Measurements from ENCODE around the gene ABCC1. TPM values are rescaled to one million over a fixed set of nuclear protein-coding genes. Genes with fewer than 3 reads are reported as not detected.

The ABCC1 gene
- total RNA-seq, 1 donor from 2014 or later = 61.1 TPM

DNA sequence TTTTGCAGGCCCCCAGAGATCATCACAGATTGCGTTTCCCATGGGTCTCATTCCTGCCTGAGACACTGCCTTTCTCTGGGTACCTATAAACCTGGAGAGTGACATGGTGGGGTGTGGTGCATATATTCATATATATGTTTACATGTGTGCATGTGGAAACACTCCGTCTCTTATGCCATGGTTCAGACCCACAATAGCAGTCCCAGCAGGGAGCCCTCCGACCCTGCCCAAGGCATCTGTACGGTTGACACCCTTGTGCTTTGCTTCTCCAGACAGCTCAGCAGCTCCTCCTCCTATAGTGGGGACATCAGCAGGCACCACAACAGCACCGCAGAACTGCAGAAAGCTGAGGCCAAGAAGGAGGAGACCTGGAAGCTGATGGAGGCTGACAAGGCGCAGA, 157.1 kb downstream of the ABCC1 start:
- intact Hi-C loops (cut with micrococcal nuclease) = no loop called here

DNA sequence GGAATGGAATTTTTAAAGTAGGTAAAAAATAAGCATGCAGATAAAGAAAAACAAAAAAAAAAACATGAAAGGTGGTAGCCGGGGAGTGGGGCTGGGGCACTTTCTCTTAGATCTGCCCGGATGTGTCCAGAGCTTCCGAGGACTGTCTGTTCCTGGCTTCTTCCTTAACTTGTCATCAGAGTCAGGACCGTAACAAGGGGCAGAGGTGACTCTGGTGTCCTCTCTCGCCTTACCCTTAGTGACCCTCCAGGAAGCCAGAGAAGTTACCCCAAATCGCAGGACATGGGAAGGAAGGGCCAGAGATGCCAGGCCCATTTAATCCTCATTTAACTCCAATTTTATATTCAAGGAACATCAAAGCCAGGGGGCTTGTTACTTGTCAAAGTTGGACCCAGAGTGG, 158.4 kb downstream of the ABCC1 start:
- intact Hi-C loops (cut with micrococcal nuclease) = no loop called here

DNA sequence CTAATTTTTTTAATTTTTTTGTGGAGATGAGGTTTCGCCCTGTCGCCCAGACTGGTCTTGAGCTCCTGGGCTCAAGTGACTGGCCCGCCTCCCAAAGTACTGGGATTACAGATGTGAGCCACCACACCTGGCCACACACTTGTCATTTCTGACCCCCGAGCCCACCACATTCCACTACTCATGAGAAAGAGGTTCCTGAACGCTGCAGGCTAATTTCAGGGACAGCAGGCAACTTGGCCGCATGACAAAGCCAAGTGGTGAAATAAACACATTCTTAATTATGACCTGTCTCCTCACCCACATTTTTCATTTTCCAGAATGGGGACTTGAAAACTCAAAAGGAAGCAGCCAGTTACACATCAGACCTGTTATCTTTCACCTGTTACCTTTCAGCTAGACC, 159.3 kb downstream of the ABCC1 start:
- intact Hi-C loops (cut with micrococcal nuclease) = no loop called here

DNA sequence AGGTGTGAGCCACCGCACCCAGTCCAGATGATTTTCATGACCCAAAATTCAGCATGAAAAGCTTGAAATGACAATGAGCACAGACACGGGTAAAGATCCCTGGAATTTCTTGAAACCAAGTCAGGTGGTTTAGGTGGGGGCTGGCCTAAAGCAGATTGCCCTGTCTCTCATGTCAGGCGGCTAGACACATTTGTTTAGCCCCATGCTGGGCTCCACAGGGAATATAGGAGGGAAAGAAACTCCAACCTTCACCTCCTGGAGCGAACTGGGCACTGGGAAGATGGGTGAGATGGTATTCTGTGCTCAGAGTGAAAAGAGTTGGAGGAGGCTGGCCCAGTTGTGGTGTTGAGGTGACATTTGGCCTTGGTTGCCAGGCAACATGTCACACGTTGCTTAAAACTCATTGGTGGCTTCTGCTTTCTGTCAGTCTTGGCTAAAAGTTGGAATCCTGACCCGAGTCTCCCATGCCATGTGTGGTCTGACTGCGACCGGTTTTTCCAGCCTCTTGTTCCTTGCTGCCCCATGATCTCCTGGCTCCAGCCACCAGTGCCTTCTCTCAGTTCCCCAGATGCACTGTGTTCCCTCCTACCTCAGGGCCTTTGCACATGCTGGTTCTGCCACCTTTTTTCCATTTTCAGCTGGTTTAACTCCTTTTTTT, 160.2 kb downstream of the ABCC1 start:
- intact Hi-C loops (cut with micrococcal nuclease) = no loop called here

DNA sequence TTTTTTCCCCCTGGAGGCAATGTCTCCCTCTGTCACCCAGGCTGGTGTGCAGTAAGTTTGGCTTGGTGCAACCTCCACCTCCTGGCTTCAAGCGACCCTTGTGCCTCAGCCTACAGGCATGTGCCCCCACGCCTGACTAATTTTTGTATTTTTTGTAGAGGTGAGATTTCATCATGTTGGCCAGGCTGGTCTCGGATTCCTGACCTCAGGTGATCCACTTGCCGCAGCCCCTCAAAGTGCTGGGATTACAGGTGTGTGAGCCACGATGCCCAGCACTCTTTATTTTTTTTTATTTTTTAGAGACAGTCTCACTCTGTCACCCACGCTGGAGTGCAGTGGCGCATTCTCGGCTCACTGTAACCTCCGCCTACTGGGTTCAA, 160.7 kb downstream of the ABCC1 start:
- intact Hi-C loops (cut with micrococcal nuclease) = no loop called here

DNA sequence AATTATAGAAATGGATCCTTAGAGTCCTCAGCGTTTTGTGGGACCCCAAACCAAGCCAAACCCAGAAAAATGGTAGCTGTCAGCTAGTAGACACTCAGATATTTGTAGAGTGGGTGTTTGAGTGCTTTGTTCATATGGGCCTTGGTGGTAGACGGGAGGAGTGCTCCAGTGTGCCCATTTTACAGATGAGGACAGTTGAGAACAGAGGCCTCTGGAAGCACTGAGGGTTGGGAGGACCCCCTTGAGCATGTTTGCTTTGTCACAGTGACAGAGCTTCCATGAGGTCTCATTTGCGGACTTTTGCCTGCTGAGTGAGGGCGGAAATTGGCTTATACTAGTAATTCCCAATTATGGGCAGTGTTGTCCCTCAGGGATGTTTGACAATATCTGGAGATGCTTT, 162.2 kb downstream of the ABCC1 start:
- intact Hi-C loops (cut with micrococcal nuclease) = no loop called here

DNA sequence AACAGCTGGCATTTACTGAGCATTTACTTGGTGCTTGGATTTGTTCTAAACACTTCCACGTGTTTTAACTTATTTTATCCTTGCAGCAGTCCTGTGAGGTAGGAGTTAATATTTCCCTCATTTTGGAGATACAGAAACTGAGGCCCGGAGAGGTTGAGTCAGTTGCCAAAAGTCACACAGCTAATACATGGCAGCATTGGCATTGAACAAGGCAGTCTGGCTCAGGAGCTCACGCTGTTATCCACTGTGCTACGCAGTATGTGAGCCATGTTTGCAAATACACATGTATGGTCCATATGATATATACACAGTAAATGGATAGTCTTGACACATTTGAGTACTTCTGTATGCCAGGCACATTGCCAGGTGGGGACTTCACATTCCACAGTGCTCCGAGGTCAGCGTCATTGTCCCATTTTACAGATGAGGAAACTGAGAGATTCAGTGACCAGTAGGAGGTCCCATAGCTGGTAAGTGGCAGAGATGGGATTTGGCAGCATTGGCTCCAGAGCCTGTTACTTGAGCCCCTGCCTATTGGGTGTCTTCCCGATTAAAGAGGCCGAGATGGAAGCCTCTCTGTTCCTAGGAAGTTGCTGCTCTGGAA, 163.1 kb downstream of the ABCC1 start:
- intact Hi-C loops (cut with micrococcal nuclease) = no loop called here

DNA sequence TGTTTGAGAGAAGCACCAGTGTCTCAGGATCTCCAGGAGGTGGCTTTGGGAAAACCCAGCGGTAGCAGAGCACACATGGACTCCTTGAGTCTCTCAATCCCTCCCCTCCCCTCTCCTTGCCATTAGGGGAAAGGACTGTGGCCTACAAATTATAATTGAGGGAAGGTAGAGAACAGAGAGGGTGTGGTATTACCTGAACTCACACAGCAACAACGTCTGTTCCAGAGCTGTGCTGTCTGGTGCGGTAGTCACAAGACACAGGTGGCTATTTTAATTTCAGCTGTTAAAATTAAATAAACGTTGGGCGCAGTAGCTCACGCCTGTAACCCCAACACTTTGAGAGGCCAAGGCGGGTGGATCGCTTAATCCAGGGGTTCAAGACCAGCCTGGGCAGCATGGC, 163.7 kb downstream of the ABCC1 start:
- intact Hi-C loops (cut with micrococcal nuclease) = no loop called here

DNA sequence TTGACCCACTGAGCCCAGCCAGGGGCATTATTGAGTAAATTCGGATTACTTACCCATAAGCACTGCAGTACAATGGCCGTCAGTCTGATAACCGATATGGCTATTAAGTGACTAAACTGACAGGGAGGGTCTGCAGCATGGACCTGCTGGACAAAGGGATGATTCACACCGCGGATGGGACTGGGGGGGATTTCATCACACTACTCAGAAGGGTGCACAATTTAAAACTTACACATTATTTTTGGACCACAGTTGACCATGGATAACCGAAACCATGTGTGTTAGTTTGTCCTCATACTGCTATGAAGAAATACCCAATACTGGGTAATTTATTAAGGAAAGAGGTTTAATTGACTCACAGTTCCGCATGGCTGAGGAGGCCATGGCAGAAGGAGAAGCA, 167.4 kb downstream of the ABCC1 start:
- intact Hi-C loops (cut with micrococcal nuclease) = no loop called here

DNA sequence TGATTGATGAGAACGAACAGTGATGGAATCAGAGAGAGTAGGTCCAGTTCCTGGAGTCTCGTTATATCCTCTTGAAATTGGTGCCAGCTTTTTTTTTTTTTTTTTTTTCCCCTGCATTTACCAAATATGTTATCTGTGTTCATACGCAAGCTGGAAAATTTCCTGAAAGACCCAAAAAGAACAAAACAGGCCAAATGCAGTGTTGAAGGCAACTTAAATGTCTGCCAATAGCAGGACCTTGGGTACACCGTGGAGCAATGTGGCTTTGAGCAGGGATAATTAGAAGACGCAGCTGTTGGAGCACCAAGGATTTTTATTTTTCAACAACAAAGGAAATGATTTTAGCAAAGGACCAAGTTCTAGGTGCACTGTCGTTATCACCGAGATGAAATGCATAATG, 168.9 kb downstream of the ABCC1 start:
- intact Hi-C loops (cut with micrococcal nuclease) = no loop called here

DNA sequence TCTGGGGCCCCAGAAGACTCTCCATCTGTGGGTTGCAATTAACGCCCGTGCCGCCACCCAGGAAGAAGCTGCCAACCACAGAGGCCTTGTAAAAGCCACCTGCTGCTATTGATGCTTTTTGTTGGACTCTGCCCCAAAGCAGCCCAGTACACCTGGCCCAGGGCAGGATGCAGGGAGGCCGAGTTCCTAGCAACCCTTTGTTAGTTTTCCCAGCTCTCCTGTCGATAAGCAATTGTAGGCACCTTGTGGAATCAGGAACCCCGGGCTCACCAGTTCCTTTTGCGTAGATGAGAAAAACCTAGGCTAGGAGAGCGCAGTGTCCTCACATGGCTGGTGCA, 170.6 kb downstream of the ABCC1 start:
- intact Hi-C loops (cut with micrococcal nuclease) = no loop called here

DNA sequence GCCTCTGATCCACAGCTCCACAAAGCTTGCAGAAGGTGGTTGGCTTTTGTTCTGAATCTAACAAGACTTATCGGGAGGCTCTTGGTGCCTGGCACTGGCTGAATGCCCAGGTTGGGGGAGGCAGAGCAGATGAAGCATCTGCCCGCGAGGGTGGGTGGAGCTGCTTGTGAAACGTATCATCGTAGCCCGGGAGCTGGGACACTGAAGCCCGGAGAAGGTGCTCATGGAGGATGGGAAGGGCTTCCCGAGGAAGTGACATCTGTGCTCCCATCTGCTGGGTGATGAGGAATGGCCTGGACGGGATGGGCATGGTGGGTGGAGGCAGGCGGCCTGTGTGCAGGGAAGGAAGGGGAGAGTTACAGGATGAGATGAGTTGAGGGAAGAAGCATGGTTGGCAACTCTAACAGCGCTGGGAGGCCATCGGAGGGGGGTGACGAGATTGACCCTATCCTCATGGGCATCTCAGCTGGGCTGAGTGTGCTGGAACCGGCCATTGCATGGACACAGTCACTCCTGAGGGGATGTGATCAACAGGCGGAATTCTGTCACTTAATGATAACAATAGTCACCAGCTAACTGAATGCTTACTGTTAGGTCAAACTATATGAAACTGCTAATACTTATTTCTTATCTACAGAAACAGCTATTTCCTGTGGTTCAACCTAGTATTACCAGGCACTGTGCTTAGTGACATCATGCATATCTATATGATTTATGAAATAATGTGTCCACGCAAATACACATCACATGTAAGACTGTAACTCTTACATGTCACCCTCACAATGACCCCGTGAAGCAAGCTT, 171.2 kb downstream of the ABCC1 start:
- intact Hi-C loops (cut with micrococcal nuclease) = no loop called here

DNA sequence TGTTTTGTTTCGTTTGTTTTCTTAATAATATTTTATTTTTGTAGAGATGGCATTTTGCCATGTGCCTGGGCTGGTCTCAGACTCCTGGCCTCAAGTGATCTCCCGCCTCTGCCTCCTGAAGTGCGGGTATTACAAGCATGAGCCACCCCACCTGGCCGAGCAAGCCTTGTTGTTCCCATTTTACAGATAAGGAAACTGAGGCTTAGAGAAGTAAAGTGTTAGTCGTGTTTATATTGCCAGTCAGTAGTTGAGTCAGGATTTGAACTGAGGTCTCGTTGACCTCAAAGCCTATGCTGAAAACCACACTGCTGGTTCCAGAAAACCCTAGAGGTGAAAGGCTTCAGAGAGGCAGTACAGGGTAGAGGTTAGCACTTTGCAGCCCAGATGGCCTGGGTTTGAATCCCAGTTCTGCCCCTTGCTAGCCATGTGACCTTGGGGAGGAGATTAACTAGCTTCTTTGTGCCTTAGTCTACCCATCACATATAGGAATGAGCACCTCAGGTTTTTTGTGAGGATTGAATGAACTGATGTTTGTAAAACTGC, 171.8 kb downstream of the ABCC1 start:
- intact Hi-C loops (cut with micrococcal nuclease) = no loop called here

DNA sequence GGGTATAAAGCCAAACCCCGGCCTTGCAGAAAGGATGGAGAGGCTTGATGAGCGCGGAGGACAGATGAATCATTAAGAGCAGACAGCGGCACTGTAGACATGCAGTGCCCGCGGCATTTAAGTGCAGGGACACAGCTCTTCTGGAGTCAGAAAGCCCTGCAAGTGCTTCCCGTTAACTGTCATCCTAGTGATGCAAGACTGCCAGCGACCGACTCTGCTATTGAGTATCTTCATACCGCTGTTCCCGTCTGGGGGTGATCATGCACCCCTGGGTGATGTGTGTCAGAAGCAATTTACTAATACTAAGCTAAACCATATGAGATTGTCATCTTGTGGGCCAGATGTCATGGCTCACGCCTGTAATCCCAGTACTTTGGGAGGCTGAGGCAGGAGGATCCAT, 172.8 kb downstream of the ABCC1 start:
- intact Hi-C loops (cut with micrococcal nuclease) = no loop called here

DNA sequence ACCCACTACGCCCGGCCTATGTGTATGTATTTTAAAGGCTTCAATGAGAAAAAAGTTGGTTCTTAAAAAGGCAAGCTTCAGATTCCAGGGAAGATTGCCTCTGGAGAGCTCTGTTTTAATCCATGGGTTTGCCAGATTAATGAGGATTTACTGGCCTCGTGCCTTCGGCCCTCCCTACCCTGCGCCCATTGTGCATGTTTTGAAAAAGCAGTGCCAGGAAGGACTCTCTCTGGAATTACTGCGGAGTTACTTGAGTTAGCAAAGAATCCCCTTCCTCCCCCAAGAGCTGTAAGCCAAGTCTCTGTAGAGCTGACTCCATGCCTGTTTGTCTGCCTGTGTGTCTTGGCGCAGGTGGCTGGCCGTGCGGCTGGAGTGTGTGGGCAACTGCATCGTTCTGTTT, 175.0 kb downstream of the ABCC1 start:
- intact Hi-C loops (cut with micrococcal nuclease) = no loop called here

DNA sequence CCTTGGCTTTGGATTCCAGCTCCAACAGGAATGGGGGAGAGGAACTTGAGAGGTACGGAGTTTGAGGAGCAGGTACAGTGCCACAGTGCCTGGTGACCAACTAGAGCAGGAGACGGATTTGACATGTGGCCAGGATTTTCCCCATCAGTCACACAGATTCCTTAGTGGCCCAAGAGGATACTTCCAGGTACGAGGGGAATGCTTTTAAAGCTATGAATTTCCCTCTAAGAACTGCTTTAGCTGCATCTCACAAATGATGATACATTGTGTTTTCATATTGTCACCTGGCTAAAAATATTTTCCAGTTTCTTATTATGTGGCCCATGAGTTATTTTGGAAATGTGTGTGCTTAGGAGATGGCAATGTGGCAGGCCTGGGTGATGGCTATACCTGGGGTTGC, 175.6 kb downstream of the ABCC1 start:
- intact Hi-C loops (cut with micrococcal nuclease) = no loop called here

DNA sequence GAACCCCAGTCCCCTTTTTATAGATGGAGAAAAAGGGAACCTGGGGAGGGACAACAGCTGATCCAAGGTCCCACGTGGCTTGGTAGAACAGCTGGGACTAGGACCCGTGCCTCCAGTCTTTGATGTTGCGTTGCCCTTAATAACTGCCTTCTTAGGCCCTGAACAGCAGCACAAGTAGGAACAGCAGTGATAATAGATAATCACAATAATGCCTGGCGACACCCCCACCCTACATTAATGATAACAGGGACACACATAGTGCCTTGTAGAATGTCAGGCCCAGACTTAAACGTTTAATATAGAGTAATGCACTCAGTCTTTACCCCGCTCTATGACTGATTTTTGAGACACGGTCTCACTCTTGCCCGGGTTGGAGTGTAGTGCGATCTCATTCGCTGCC, 177.5 kb downstream of the ABCC1 start:
- intact Hi-C loops (cut with micrococcal nuclease) = loop anchor here (1.0 to 2.0 kb wide), 3 partner anchors 238 to 361 kb away; partner anchors contain the start of gene CEP20

DNA sequence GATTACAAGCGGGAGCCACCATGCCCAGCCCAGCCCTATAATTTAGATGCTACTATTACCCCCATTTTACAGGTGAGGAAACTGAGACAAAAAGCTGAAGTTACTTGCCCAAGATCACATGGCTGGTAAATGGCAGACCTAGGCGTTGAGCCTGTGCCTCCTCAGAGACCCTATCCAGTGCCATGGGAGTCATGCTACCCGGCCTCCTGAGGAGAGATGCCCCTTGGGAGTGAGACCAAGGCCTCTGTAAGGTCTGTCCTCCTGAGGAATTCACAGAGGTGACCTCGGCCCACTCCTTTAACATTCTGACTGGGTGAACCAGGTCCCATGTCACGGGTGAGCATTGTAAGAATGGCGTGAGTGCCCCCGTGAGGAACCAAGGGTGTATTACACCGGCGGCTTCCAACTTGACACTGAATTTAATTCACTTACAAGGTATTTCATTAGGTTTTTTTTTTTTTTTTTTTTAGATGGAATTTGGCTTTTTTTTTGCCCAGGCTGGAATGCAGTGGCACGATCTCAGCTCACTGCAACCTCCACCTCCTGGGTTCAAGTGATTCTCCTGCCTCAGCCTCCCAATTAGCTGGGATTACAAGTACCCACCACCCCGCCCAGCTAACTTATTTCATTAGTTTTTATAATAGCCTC, 178.2 kb downstream of the ABCC1 start:
- intact Hi-C loops (cut with micrococcal nuclease) = loop anchor here (1.0 to 2.0 kb wide), 3 partner anchors 239 to 361 kb away; partner anchors contain the start of gene CEP20

DNA sequence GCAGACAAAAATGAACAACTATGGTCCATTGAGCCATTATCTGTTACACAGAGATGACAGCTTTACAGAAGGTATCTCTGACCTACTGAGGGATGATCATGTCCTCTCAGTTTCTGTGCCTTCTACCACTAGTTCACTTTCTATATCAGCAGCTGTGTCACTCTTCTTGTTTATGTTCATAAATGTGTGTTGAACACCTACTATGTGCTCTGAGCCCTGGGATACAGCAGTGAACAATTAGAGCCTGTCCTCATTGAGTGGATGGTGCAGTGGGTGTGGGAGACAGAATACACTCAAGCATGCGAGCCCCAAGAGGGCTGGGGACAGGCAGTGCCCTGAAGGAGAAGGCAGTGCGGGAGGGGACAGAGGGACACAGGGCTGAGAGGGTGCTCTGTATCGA, 181.8 kb downstream of the ABCC1 start:
- intact Hi-C loops (cut with micrococcal nuclease) = no loop called here

DNA sequence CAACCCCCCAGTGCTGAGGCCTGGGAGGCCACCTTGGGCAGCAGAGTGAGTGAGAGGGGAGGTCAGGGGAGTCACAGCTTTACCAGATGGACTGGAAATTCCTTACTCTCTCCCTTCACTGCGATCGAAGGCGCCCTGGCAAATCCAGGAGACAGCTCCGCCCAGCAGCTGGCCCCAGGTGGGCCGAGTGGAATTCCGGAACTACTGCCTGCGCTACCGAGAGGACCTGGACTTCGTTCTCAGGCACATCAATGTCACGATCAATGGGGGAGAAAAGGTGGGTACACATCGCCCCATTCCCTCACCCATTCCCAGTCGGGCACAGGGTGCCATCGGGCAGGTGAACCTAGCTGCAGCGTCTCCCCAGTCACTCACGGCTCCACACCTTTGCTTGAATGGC, 182.2 kb downstream of the ABCC1 start:
- intact Hi-C loops (cut with micrococcal nuclease) = no loop called here

DNA sequence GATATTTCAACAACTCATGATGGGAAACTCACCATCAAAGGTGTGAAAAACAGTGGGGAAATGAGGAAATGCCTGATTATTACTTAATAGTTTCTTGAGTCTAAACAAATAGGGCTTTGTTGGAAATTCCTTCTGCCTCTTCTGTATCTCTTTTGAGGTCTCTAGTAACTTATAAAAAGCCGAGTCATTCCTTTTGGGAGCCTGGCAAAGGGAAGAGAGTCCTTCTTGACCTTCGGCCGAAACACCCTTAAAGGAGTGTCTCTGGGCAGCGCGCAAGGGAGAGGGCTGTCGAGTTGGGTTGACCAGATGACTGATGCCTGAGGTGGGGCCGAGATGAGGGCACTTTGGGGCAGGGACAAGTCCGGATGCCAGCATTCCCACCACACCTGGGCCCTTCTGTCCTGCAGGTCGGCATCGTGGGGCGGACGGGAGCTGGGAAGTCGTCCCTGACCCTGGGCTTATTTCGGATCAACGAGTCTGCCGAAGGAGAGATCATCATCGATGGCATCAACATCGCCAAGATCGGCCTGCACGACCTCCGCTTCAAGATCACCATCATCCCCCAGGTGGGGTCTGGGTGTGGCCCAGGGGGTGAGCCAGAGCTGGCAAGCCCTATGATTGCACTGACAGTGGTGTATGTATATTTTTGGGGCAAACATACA, 184.7 kb downstream of the ABCC1 start:
- intact Hi-C loops (cut with micrococcal nuclease) = no loop called here
